HG03196 (cell line): Measurements from ENCODE around the gene TBX18.
A peak's percentile ranks its signal among the peaks of the same experiment; 100 is the strongest.

Source experiments
- ATAC-seq: cut with Tn5 transposase; IDR thresholded peaks from one replicate; pipeline ENCODE4 v1.9.1; 2021; ENCODE audit not compliant: unreplicated experiment

TBX18 gene

DNA sequence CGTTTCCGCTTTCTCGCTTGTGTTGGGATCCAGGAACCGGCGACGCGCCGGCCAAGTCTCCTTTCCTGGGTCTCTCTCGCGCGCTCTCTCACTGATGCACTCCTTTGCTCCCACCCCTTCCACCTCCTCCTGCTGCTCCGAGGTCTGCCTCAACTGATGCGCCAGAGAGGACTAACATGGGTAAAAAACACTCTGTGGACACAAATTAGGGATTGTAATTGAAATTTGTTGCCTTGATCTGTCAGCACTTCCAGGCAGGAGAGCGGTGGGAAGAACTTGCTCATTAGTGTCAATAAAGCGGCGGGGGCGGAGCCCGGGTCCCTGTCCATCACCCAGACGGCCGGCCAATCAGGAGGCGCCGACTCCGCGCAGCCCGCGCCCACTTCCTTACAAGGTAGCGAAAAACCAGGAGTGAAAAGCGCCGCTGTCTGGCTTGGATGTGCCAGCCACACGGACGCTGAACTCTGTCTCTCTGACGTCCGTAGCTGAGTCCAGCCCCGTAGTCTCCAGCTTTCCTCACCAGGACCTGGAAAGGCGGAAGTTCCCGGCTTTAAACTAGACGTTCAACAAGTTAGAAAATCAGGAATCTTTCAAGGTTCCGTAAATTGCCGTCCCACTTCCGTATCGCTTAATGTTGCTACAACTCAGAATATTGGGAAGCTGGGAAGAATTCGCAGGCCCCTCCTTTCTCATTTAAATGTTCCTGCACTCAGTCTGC lies at the start of gene TBX18:
TBX18 (minus strand) TSS at position 267 of the 718 bp plus-strand sequence. CDS start 417 bp downstream, outside the sequence.
- no peak for ATAC-seq

DNA sequence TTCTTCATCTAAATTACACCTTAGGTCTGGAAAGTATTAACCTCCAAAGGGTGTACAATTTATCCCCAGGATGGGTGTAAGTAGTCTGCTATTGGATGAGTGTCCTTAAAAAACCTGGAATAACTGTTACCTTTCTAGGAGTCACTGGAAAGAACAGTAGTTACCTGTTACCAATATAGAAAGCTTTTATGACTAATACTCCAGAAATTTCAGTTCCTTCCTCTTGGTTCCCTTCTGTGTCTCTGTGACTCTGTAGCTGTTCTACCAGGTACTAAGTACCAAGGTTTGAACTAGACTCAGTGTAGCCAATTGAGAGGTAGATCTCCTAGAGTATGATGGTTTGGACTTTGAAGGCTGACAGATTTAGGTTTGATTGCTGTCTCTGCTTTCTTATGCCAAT lies 47.0 kb upstream of the TBX18 start:
- ATAC-seq = no peak

DNA sequence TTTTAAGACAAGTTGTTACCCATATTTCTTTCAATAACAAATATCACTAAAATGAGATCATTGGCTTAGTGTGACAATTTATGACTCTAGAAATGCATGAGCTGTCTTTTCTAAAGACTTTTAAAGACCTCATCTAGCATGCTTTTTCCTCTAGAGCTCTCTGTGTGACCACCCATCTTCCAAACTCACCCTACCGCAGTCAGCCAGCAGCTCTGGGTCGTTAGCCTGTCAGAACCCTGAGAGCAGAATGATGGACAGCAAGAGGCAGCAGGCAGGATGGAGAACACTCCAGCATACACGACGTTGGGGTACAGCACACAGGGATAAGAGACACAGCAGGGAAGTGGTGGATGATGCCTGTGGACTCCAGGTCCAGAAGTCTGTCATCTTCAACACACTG lies 45.1 kb upstream of the TBX18 start:
- ATAC-seq = no peak

DNA sequence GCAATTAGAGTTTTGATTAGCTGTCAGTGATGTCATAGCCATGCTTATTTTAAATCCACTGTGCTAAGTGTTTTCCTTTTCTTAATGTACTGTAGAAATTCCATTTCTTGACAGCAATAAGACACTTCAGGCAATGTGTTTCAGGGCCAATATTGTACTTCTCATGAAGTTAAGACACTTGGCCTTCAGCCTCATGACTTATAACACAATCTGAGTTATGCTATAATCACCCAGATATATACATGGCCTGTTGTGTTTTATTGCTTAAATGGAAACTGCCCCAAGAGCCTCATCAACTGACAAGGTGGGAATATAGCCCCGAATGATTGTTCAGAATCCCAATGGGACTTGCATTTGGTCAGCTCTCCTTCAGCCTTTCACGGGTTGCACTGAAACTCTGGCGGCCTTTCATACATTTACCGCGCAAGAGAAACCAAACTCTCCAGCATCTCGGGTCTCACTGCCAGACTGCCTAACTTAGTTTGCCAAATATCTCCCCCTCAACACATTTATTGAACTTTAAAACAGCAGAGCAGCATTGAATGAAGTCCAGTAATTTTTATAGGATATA lies 44.2 kb upstream of the TBX18 start:
- no peak for ATAC-seq

DNA sequence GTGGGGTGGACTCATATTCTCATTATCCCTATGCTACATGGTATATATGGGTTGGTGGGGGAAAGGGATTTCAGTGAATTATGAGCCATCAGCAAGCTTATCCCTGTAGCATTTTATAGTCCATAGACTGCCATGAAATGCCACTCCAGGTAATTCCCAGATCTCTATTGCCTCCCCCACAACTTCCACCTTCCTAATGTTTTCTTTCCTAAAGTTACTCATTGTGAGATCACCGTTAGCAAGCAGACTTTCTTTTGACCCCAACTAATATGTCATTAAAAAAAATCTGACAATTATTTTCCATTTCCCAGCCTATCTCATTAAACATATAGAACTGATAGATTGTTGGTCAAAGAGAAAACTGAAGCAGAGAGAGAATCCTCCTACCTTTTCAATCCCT lies 40.7 kb upstream of the TBX18 start:
- no peak for ATAC-seq

DNA sequence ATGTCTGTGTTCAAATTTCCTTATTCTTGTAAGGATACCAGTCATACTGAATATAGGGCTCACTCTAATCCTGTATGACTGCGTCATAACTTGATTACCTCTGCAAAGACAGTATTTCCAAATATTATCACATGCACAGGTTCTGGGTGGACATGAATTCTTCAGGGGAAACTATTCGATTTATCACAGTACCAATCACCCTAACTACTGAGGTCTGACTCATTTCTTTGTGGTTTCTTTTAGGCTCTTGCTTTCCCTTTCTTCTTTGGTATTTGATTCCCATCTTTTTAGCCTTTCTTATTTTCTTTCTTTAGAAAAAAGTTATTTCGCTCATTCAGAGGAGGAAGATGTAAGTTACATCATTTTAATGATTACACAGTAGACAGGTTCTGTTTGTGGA lies 40.3 kb upstream of the TBX18 start:
- no peak for ATAC-seq

DNA sequence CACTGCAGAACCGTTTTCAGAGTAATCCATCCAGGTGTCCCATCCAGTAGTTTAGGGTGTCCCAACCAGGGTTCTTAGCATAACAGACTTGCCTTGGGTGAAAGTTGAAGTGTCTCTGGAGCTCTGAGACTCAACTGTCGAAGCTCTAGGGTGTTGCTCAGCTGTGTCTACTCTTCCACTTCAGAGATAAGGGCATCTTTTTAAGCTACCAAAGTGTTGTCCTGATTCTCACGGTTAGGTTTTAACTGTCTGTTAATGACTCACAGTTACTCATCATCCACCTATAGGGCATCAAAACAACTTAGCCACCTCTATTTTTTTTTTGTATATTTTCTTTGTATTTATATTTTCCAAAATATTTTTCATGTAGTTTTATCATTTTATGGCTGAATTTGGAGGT lies 36.9 kb upstream of the TBX18 start:
- no peak for ATAC-seq

DNA sequence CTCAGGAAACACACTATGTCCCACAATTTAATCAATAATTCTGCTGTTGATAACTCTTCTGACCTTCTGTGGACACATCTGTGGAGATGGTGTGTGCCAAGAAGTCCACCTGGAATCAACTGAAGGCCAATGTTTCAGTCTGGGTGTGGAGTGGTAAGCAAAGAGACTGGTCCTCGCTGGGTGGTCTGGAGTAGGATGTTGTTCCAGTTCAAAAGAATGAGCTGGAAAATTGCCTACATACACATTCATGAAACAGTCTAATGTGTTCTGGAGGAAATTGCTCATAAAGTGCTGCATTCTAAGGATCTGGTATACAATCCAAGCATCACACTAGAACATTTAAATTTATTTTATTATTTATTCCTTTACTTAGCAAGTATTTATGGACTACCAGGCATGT lies 33.9 kb upstream of the TBX18 start:
- no peak for ATAC-seq

DNA sequence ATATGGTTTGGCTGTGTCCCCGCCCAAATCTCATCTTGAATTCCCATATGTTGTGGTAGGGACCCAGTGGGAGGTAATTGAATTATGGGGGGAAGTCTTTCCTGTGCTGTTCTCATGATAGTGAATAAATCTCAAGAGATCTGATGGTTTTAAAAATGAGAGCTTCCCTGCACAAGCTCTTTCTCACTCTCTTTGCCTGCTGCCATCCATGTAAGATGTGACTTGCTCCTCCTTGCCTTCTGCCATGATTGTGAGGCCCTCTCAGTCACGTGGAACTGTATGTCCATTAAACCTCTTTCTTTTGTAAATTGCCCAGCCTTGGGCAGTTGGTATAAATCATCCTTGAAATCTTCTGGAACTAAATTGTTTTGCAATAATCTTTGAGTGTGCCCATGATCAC lies 31.9 kb upstream of the TBX18 start:
- ATAC-seq = no peak

DNA sequence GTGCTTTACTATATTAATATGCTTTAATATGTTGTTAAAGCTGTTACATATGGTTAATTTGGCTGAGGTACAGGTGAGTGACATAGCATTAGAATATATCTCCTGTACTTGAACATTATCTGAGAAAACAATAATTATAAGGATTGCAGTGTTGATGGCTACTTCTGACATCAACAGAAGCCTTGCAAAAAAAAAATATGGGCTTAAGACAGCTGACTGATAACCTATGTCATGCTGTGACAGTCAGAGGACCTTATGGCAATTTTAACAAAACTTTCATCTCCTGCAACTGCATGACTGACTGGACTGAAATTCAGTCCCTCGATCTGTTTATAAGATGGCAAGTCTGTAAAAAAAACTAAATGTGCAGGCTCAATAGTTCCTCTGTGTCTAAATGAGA lies 27.5 kb upstream of the TBX18 start:
- no peak for ATAC-seq

DNA sequence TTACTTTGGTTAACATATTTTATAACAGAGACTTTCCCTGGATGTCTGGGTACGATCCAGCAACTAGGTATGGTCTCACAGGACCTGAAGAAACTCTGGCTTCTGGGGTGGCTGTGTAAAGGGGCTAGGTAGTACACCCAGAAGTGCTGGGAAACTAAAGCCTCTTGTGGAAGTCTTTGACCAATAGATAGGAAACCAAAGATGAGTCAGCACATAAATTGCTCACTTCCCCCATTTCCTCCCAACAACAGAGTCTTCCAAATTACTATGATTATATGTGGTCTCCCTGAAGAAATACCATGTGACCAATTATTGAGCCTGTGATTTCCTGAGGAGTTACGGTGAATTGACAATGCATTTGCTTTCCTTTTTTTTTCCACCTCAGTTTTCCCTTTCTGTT lies 26.8 kb upstream of the TBX18 start:
- ATAC-seq = no peak

DNA sequence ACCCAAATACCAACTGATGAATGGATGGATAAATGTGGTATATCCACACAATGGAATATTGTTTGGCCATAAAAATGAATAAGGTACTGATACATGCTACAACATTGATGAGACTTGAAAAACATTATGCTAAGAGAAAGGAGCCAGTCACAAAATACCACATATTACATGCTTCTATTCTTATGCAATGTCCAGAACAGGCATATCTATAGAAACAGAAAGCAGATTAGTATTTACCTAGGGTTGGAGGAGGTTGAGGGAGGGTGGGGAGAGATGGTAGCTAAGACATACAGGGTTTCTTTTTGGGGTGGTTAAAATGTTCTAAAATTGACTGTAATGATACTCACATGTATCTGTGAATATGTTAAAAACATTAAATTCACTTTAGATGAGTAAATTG lies 24.8 kb upstream of the TBX18 start:
- ATAC-seq = no peak

DNA sequence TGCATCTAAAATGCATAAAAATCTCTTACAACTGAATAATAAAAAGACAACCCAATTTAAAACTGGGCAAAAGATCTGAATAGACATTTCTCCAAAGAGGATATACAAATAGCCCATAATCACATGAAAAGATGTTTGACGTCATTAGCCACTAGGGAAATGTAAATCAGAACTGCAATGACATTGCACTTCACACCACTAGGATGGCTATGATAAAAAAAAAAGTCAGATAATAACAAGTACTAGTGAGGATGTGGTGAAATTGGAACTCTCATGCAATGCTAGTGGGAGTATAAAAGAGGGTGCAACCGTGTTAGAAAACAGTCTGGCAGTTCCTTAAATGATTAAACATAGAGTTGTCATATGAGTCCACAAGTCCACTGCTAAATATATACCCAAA lies 24.3 kb upstream of the TBX18 start:
- ATAC-seq = no peak

DNA sequence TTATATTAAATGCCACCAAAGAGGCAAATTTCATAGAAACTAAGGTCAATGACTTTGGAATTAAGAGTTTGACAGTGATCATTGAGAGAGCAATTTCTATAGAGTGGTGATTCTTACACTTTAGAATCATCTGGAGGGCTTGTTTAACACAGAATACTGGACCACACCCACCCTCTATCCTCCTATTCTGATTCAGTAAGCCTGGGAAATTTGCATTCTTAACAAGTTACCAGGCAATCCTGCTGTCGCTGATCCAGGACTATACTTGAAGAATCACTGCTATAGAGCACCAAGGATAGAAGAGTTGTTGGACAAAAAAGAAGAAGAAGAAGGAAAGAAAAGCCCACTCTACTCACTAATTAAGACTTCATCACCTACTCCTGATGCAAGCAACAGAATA lies 21.3 kb upstream of the TBX18 start:
- no peak for ATAC-seq

DNA sequence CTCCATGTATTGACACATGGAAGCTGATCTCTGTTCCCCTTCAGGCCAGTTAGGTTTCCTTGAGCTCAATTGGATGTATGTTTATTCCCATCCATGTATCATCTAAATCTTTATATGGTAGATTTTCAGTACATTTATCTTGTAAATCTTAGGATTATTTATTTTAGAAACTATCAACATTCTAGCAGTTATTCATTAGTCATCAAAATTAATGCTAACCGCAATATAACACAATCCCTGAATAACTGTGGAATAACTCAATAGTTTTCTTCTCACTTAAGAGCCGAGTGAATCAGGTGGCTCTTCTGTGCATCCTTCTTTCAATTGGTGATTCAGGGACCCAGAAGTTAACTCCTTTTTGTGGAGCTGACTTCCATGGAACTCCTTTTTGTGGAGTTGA lies 15.5 kb upstream of the TBX18 start:
- no peak for ATAC-seq

DNA sequence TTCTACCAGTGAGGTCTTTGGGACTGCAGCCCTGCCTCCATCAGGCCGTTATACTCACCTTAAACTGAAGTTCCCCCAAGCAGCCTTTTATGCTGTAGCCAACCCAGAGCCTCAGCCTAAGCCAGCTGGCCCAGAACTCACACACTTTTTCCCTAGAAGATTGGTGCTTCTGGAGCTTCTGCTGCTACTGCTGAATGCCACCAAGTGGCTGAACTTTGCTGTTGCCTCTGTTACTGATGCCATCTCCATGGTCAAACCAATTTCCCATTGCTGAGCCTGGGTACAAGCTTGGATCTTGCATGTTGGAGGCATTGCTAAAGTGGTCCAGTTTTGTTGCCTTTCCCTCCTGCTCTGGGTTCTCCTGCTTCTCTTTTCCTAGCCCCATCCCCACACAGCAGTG lies 15.0 kb upstream of the TBX18 start:
- ATAC-seq = no peak

DNA sequence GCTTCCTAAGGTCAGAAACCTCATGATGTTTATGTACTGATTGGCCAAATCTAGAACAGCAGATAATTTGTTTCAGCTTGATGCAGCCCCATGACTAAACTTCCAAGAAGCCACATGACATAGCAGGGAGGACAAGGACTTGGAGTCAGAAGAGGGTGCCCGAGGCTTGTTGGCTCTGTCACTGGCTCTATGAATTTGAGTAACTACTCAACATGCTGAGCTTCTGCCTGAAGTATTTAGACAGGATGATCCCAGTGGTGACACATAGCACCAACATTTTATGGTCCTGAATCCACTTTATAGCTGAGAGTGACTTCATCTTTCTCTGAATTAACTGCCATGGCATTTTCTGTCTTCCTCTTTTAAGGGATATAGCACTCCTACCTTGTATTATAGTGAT lies 13.5 kb upstream of the TBX18 start:
- no peak for ATAC-seq

DNA sequence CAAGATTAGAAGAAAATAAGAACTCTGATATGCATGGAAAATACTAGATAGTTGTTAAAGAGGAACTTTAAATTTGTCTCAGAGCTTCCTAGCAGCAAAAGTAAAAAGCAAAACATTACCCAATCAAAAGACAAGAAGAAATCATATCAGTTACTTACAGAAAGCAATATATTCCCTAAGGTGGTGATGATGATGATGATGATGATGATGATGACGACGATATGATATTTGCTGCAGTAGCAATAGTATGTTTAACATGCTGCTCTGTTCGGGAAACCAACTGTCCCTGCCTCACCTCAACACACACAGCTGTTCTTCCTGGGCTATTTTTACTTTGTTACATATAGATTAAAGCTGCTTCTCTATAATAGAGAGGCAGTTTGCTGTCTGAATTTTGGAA lies 12.0 kb upstream of the TBX18 start:
- ATAC-seq = no peak

DNA sequence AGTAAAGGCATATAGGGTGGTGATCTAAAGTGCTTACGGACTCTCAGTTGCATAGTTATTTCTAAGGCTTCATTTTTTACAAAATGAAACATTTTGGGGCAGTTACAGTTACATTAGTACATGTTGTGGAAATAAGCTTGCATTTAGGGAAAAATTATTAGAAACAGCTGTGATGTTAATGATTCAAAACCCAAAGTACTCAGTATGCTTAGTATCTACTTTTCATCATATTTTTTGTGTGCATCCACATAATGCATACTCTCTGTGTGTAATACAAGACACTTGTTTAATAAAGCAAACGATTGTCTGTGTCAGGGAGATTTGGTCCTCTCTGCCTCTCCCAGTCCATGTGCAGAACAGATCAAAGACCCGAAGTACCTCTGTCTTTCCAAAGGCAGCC lies 11.4 kb upstream of the TBX18 start:
- no peak for ATAC-seq

DNA sequence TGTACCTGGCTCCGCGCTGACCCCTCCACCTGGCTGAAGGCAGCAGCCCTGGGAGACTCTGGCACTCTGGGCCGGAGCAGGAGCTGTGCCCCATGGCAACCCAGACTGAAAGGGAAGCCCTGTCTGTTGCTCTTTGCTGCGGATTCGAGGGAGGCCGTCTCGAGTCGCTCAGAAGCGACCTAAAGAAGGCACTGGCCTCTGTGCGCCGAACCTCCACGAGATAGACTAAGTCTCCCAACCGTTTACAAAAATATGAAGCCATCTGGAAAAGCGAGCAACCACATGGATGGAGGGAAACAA lies 10.5 kb upstream of the TBX18 start:
- no peak for ATAC-seq

DNA sequence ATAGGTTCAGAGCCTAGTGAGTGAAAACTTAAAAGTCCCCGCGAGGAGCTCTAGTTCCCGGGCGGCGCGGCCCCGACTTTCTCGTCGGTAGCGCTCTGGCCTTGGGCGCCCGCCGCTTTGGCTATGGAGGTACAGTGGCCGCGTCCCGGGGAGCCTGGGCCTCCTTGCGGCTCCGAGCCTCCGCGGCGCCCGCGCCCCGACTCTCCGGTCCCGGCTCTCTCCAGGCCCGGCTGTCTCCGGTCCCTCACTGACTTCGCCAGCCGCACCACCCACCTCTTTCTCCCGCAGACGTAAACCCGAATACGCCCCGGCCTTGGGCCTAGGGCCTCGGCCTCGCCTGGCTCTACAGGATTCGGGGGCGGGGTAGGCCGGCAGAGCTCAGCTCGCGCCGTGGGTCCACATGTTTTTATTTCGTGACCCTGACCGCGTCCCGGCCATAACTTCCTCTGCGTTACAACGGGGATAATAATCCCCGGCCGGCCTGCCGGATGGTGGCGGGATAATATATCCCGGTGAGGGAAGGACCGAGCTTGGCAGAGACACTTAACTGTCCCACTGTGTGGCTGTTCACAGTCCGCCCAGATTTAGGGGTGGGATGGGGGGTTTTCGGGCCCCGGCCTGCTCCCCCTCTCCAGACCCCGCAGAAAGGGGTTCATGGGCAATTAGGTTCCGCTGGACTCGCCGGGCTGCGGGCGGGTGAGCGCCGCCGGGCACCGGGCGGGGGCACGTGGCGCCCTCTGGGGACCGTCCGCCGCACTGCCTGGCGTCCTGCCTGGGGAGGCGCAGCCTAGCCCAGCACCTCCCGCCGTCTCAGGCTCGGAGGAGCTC lies 10.0 kb upstream of the TBX18 start:
- peak; percentile 67 for ATAC-seq

DNA sequence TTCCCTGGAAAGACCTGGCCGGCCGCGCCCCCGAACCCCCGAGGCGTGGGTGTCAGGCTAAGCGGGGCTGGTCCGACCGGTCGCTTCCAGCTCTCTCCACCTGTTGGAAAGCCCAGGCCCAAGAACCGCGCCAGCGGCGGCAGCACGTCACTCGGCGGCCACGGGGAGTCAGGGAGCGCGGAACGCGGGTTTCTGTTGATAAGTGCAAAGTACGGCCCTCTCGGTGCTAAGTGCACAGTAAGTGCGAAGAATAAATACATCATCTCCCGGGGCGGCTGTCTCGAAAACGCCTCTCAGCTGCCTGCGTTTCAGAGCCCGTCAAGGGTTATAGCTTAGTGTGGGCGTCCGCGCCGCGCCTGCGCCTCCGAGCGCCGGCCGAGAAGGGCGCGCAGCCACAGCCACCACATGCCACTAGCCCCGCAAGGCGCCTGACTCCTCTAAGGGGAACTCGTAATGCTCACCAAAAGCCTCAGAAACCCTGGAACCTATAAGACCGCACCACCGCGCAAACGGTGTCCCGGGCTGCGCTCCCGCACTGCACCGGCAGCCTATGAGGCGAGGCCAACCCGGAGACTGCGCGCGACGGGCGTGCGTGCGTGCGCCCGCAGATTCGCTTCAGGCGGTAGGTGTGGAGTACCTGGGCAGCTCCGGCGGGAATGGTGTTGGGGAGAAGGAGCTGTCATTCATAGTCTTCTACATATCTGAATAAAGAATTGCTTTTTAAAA lies 9.2 kb upstream of the TBX18 start:
- no peak for ATAC-seq
